ENCODE measurements around the gene SLC16A5.

Gene SLC16A5

GRCh38 chr17:75144816-75145512 is 57.2 kb downstream of the SLC16A5 start:
- Histone ChIP-seq H3K4me2 (ENCODE audit: low read length) (no peak overlapping the region), H3K9ac (ENCODE audit: low read length) (no peak overlapping the region), H3K4me1 (ENCODE audit: control insufficient read depth in 1 of 2, insufficient read depth in 2 of 2, low read length in 2 of 2) (no peaks in the 10 kb centered on the region), H3K79me1 (ENCODE audit: low read length) (no peaks in the 10 kb centered on the region), H3K14ac (ENCODE audit: low read length) (no peak overlapping the region), H3K27ac (ENCODE audit: low read depth, low read length) (no peak overlapping the region), H3K4ac (ENCODE audit: low read depth, low read length) (no peak overlapping the region), H2AK5ac (ENCODE audit: low read length) (no peak overlapping the region), H2BK120ac (ENCODE audit: insufficient read depth, low read length, poor library complexity) (no peak overlapping the region), H3K36me3 (ENCODE audit: control insufficient read depth in 1 of 2, insufficient read depth in 2 of 2, low read length in 2 of 2) (peaks cover 58 to 74% of the 10 kb centered on the region in 2 experiments), H2BK5ac (ENCODE audit: low read depth, low read length, poor library complexity) (no peak overlapping the region), H4K8ac (ENCODE audit: low read depth, low read length) (no peak overlapping the region), H2BK12ac (ENCODE audit: low read length) (no peak overlapping the region), H3K9me3 (ENCODE audit: insufficient read depth, low read depth, low read length) (no peaks in the 10 kb centered on the region), H4K12ac (ENCODE audit: low read depth, low read length) (no peak overlapping the region), H4K91ac (ENCODE audit: low read depth, low read length) (no peak overlapping the region), H3K18ac (ENCODE audit: low read length) (no peak overlapping the region), H3K79me2 (ENCODE audit: control insufficient read depth, insufficient read depth, low read length, poor library complexity) (no peaks in the 10 kb centered on the region), H3K23ac (ENCODE audit: low read length) (no peak overlapping the region), H2AFZ (ENCODE audit: insufficient read depth, low read length, poor library complexity) (no peak overlapping the region), H3K27me3 (ENCODE audit: insufficient read depth, low read length) (no peaks in the 10 kb centered on the region), H3K4me3 (ENCODE audit: low read depth, low read length) (no peak overlapping the region)
- no peak for DNase-seq
- WGBS (ENCODE audit: extremely low coverage, insufficient coverage, insufficient read length) = no CpG with 5 or more reads among the region's 11 CpGs

GRCh38 chr17:75146592-75146991 is 58.8 kb downstream of the SLC16A5 start:
- Histone ChIP-seq H2BK120ac (ENCODE audit: insufficient read depth, low read length, poor library complexity) (no peak overlapping the region), H4K91ac (ENCODE audit: low read depth, low read length) (no peak overlapping the region), H2BK12ac (ENCODE audit: low read length) (no peak overlapping the region), H3K4ac (ENCODE audit: low read depth, low read length) (no peak overlapping the region), H3K27me3 (ENCODE audit: insufficient read depth, low read length) (no peaks in the 10 kb centered on the region), H2BK5ac (ENCODE audit: low read depth, low read length, poor library complexity) (no peak overlapping the region), H3K27ac (ENCODE audit: low read depth, low read length) (no peak overlapping the region), H3K9me3 (ENCODE audit: insufficient read depth, low read depth, low read length) (no peaks in the 10 kb centered on the region), H3K79me2 (ENCODE audit: control insufficient read depth, insufficient read depth, low read length, poor library complexity) (peaks cover 9% of the 10 kb centered on the region), H4K8ac (ENCODE audit: low read depth, low read length) (no peak overlapping the region), H3K23ac (ENCODE audit: low read length) (no peak overlapping the region), H3K36me3 (ENCODE audit: control insufficient read depth in 1 of 2, insufficient read depth in 2 of 2, low read length in 2 of 2) (peaks cover 48 to 60% of the 10 kb centered on the region in 2 experiments), H3K4me1 (ENCODE audit: control insufficient read depth in 1 of 2, insufficient read depth in 2 of 2, low read length in 2 of 2) (no peaks in the 10 kb centered on the region), H3K79me1 (ENCODE audit: low read length) (no peaks in the 10 kb centered on the region), H3K14ac (ENCODE audit: low read length) (no peak overlapping the region), H2AK5ac (ENCODE audit: low read length) (no peak overlapping the region), H2AFZ (ENCODE audit: insufficient read depth, low read length, poor library complexity) (no peak overlapping the region), H3K18ac (ENCODE audit: low read length) (no peak overlapping the region), H3K4me2 (ENCODE audit: low read length) (no peak overlapping the region), H4K12ac (ENCODE audit: low read depth, low read length) (no peak overlapping the region), H3K9ac (ENCODE audit: low read length) (no peak overlapping the region), H3K4me3 (ENCODE audit: low read depth, low read length) (no peak overlapping the region)
- no CpG with 5 or more reads among the region's 3 CpGs for WGBS (ENCODE audit: extremely low coverage, insufficient coverage, insufficient read length)
- DNase-seq = peak; percentile 37 to 84

GRCh38 chr17:75147878-75148546 is 60.3 kb downstream of the SLC16A5 start:
- H2BK12ac ChIP-seq (ENCODE audit: low read length) = no peak overlapping the region
- H3K36me3 ChIP-seq (ENCODE audit: control insufficient read depth in 1 of 2, insufficient read depth in 2 of 2, low read length in 2 of 2) = peaks cover 38 to 50% of the 10 kb centered on the region in 2 experiments
- no peak overlapping the region for H2AFZ ChIP-seq (ENCODE audit: insufficient read depth, low read length, poor library complexity)
- no peak overlapping the region for H3K4me3 ChIP-seq (ENCODE audit: low read depth, low read length)
- no peaks in the 10 kb centered on the region for H3K27me3 ChIP-seq (ENCODE audit: insufficient read depth, low read length)
- no peak overlapping the region for H3K4me2 ChIP-seq (ENCODE audit: low read length)
- no peak overlapping the region for H3K27ac ChIP-seq (ENCODE audit: low read depth, low read length)
- H4K8ac ChIP-seq (ENCODE audit: low read depth, low read length) = no peak overlapping the region
- no peaks in the 10 kb centered on the region for H3K79me1 ChIP-seq (ENCODE audit: low read length)
- H4K91ac ChIP-seq (ENCODE audit: low read depth, low read length) = no peak overlapping the region
- no peak overlapping the region for H3K18ac ChIP-seq (ENCODE audit: low read length)
- H3K4me1 ChIP-seq (ENCODE audit: control insufficient read depth in 1 of 2, insufficient read depth in 2 of 2, low read length in 2 of 2) = peaks cover 0 to 3% of the 10 kb centered on the region in 2 experiments
- no peak for DNase-seq
- H3K9ac ChIP-seq (ENCODE audit: low read length) = no peak overlapping the region
- H3K23ac ChIP-seq (ENCODE audit: low read length) = no peak overlapping the region
- no peak overlapping the region for H3K14ac ChIP-seq (ENCODE audit: low read length)
- no peak overlapping the region for H2BK120ac ChIP-seq (ENCODE audit: insufficient read depth, low read length, poor library complexity)
- no CpG with 5 or more reads among the region's 6 CpGs for whole genome bisulfite sequencing (ENCODE audit: extremely low coverage, insufficient coverage, insufficient read length)
- H2BK5ac ChIP-seq (ENCODE audit: low read depth, low read length, poor library complexity) = no peak overlapping the region
- H3K4ac ChIP-seq (ENCODE audit: low read depth, low read length) = no peak overlapping the region
- no peak overlapping the region for H4K12ac ChIP-seq (ENCODE audit: low read depth, low read length)
- no peaks in the 10 kb centered on the region for H3K9me3 ChIP-seq (ENCODE audit: insufficient read depth, low read depth, low read length)
- H3K79me2 ChIP-seq (ENCODE audit: control insufficient read depth, insufficient read depth, low read length, poor library complexity) = peaks cover 12% of the 10 kb centered on the region
- H2AK5ac ChIP-seq (ENCODE audit: low read length) = no peak overlapping the region

GRCh38 chr17:75151930-75152329 is 64.2 kb downstream of the SLC16A5 start:
- peak overlapping the region; percentile 71 for H3K4ac ChIP-seq (ENCODE audit: low read depth, low read length)
- no peak overlapping the region for H2AK5ac ChIP-seq (ENCODE audit: low read length)
- H3K23ac ChIP-seq (ENCODE audit: low read length) = no peak overlapping the region
- no peak overlapping the region for H3K14ac ChIP-seq (ENCODE audit: low read length)
- H3K27me3 ChIP-seq (ENCODE audit: insufficient read depth, low read length) = no peaks in the 10 kb centered on the region
- no peak overlapping the region for H3K9ac ChIP-seq (ENCODE audit: low read length)
- no peaks in the 10 kb centered on the region for H3K9me3 ChIP-seq (ENCODE audit: insufficient read depth, low read depth, low read length)
- H3K79me2 ChIP-seq (ENCODE audit: control insufficient read depth, insufficient read depth, low read length, poor library complexity) = peaks cover 23% of the 10 kb centered on the region
- peaks cover 0 to 10% of the 10 kb centered on the region in 2 experiments for H3K4me1 ChIP-seq (ENCODE audit: control insufficient read depth in 1 of 2, insufficient read depth in 2 of 2, low read length in 2 of 2)
- DNase-seq = peak in 1 of 2 donors; percentile 65
- no peak overlapping the region for H4K12ac ChIP-seq (ENCODE audit: low read depth, low read length)
- H2BK120ac ChIP-seq (ENCODE audit: insufficient read depth, low read length, poor library complexity) = no peak overlapping the region
- H3K27ac ChIP-seq (ENCODE audit: low read depth, low read length) = no peak overlapping the region
- H3K36me3 ChIP-seq (ENCODE audit: control insufficient read depth in 1 of 2, insufficient read depth in 2 of 2, low read length in 2 of 2) = peaks cover 10 to 15% of the 10 kb centered on the region in 2 experiments
- H2BK12ac ChIP-seq (ENCODE audit: low read length) = no peak overlapping the region
- H4K91ac ChIP-seq (ENCODE audit: low read depth, low read length) = no peak overlapping the region
- H2AFZ ChIP-seq (ENCODE audit: insufficient read depth, low read length, poor library complexity) = no peak overlapping the region
- H3K4me3 ChIP-seq (ENCODE audit: low read depth, low read length) = no peak overlapping the region
- no peak overlapping the region for H4K8ac ChIP-seq (ENCODE audit: low read depth, low read length)
- no CpG with 5 or more reads among the region's 6 CpGs for WGBS (ENCODE audit: extremely low coverage, insufficient coverage, insufficient read length)
- no peak overlapping the region for H2BK5ac ChIP-seq (ENCODE audit: low read depth, low read length, poor library complexity)
- no peak overlapping the region for H3K18ac ChIP-seq (ENCODE audit: low read length)
- no peak overlapping the region for H3K4me2 ChIP-seq (ENCODE audit: low read length)
- H3K79me1 ChIP-seq (ENCODE audit: low read length) = peaks cover 7% of the 10 kb centered on the region
